Prostate gland (tissue), 2 donors: ENCODE data around the gene ASB7. TPM values are rescaled to one million over a fixed set of nuclear protein-coding genes. Genes with fewer than 3 reads are reported as not detected.

ENCODE experiments used
- DNase-seq: peaks from one replicate; pipeline ENCODE4 v3.0.0-alpha.2; 2019; ENCODE audit warnings: low spot score
- H3K27ac ChIP-seq, 2 donors: fragments of 200-600 bp; sonication (generic); 2 replicates each; pipeline ENCODE4 v1.5.1; 2017 to 2019
- H3K27me3 ChIP-seq: fragments of 200-600 bp; sonication (generic); replicated peaks from 2 replicates; pipeline ENCODE4 v1.5.1; 2019; ENCODE audit not compliant: insufficient read depth
- H3K36me3 ChIP-seq, 2 donors: fragments of 200-600 bp; sonication (generic); 1 replicate in 1 of 2; 2 replicates in 1 of 2; pipeline versions ENCODE4 v1.5.1 to v1.8.1; 2017 to 2019
- H3K4me1 ChIP-seq: fragments of 200-600 bp; sonication (generic); replicated peaks from 2 replicates; pipeline ENCODE4 v1.5.1; 2019
- H3K4me3 ChIP-seq, 2 donors: fragments of 200-600 bp; sonication (generic); 2 replicates each; pipeline ENCODE4 v1.5.1; 2017 to 2019
- H3K9me3 ChIP-seq: fragments of 200-600 bp; sonication (generic); 2 replicates; pipeline ENCODE4 v1.5.1; 2017
- POLR2A ChIP-seq: fragments of 450-650 bp; IDR thresholded peaks from one replicate; pipeline ENCODE4 v1.6.1; 2016; ENCODE audit warnings: antibody characterized with exemption, mild to moderate bottlenecking
- POLR2AphosphoS5 ChIP-seq: sonication (generic); formaldehyde crosslinking; IDR thresholded peaks from one replicate; pipeline ENCODE4 v1.6.1; 2017; ENCODE audit warnings: antibody characterized with exemption
- WGBS: methylation state at CpG from one replicate; pipeline ENCODE4 v1.1.5; 2018; 5-methylcytosine and 5-hydroxymethylcytosine counted together
- intact Hi-C: fragments of 100-400 bp; cut with DNase I; formaldehyde crosslinking; loops from one replicate; pipeline ENCODE4 v1.14.2; 2022
- total RNA-seq, 2 donors: library from RNA; depleted of rRNA; stranded (reverse); fragments of >200 nt; gene quantifications; one replicate each; pipeline ENCODE4 v1.1.0, GENCODE V29; 2016
- TF ChIP-seq, protein P1 (sequence below), 4 experiments: fragments of 200-600 bp in 2 of 4; fragments of 450-650 bp in 2 of 4; sonication (generic) in 2 of 4; IDR thresholded peaks; 1 replicate in 3 of 4; 2 replicates in 1 of 4; pipeline ENCODE4 v1.5.1; 2016 to 2019; ENCODE audit warnings: antibody characterized with exemption in 4 of 4, mild to moderate bottlenecking in 2 of 4, moderate library complexity in 2 of 4

The ASB7 gene
- total RNA-seq, 2 donors from 2014 or later, result 17.3 to 22.3 TPM

DNA sequence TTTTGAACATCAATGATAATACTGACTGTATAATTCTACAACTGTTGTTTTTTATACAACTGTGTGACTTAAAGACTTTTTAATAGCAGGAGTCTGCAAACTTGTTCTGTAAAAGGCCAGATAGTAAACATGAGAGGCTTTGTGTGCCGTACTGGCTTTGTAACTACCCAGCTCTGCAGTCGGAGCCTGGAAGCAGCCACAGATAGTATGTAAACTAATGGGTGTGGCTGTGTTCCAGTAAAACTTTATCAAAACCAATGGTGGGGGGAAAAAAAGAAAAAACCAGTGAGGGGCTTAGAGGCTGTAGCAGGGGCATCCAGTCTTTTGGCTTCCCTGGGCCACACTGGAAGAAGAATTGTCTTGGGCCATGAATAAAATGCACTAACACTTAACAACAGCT is 11.9 kb downstream of the ASB7 start:
- WGBS, result 44% methylated on average over 2 of the region's 2 CpGs
- peak overlapping the region; percentile 10 to 53 for H3K27ac ChIP-seq
- TF ChIP-seq, protein P1, sequence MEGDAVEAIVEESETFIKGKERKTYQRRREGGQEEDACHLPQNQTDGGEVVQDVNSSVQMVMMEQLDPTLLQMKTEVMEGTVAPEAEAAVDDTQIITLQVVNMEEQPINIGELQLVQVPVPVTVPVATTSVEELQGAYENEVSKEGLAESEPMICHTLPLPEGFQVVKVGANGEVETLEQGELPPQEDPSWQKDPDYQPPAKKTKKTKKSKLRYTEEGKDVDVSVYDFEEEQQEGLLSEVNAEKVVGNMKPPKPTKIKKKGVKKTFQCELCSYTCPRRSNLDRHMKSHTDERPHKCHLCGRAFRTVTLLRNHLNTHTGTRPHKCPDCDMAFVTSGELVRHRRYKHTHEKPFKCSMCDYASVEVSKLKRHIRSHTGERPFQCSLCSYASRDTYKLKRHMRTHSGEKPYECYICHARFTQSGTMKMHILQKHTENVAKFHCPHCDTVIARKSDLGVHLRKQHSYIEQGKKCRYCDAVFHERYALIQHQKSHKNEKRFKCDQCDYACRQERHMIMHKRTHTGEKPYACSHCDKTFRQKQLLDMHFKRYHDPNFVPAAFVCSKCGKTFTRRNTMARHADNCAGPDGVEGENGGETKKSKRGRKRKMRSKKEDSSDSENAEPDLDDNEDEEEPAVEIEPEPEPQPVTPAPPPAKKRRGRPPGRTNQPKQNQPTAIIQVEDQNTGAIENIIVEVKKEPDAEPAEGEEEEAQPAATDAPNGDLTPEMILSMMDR (IDR thresholded peaks at IDR 0.05), result no peak
- TF ChIP-seq POLR2AphosphoS5, result peak; percentile 67
- no peaks in the 10 kb centered on the region for H3K4me1 ChIP-seq
- H3K27me3 ChIP-seq, result no peaks in the 10 kb centered on the region
- peak; percentile 55 for DNase-seq
- peaks cover 0 to 5% of the 10 kb centered on the region in 2 donors for H3K36me3 ChIP-seq
- intact Hi-C loops, result no loop called here
- H3K9me3 ChIP-seq, result no peaks in the 10 kb centered on the region
- H3K4me3 ChIP-seq, result no peak overlapping the region

DNA sequence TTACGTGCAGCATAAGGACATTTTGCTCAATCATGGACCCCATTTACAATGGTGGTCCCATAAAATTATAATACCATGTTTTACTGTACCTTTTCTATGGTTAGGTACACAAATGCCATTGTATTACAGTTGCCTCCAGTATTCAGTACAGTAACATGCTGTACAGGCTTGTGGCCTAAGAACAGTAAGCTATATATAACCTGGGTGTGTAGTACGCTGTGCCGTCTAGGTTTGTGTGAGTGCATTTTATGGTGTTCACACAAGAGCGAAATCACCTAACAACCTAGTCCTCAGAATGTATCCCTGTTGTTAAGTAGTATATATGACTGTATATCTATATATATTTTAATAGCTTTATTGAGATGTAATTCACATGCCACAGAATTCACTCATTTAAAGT is 12.5 kb downstream of the ASB7 start:
- intact Hi-C loops, result no loop called here
- no peak overlapping the region for H3K27ac ChIP-seq
- WGBS, result 86% methylated on average over 4 of the region's 4 CpGs

DNA sequence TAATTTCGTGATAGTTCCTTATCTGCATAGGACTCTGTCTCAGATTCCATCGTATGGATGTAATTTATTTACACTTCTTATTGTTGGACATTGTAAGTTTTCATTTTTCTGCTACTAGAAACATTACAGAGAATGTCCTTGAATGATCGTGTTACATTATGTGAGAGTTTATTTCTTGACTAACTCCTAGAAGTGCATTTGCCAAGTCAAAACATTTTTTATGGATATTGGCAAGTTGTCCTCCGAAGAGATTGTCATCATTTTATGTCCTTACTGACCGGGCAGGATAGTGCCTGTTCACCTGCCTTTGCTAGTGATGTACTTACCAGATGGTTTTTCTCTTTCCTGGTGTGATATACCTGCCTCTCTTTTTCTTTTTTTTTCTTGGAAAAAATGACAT is 13.4 kb downstream of the ASB7 start:
- H3K27me3 ChIP-seq, result no peaks in the 10 kb centered on the region
- H3K9me3 ChIP-seq, result no peaks in the 10 kb centered on the region
- 19% methylated on average over 5 of the region's 5 CpGs for WGBS
- no peak overlapping the region for H3K4me3 ChIP-seq
- intact Hi-C loops, result no loop called here
- H3K36me3 ChIP-seq, result peaks cover 0 to 5% of the 10 kb centered on the region in 2 donors
- TF ChIP-seq POLR2A (no peak), POLR2AphosphoS5 (peak; percentile 83)
- H3K27ac ChIP-seq, result peak overlapping the region; percentile 4 to 18
- DNase-seq, result peak; percentile 39
- H3K4me1 ChIP-seq, result no peaks in the 10 kb centered on the region

More for the DNA sequence above, 12.5 kb downstream of the ASB7 start:
- no peaks in the 10 kb centered on the region for H3K27me3 ChIP-seq
- H3K4me1 ChIP-seq, result no peaks in the 10 kb centered on the region
- peaks cover 0 to 5% of the 10 kb centered on the region in 2 donors for H3K36me3 ChIP-seq
- no peak overlapping the region for H3K4me3 ChIP-seq
- no peaks in the 10 kb centered on the region for H3K9me3 ChIP-seq
- TF ChIP-seq POLR2AphosphoS5 (no peak), POLR2A (no peak)
- TF ChIP-seq, protein P1 (IDR thresholded peaks at IDR 0.05), result no peak
- no peak for DNase-seq

DNA sequence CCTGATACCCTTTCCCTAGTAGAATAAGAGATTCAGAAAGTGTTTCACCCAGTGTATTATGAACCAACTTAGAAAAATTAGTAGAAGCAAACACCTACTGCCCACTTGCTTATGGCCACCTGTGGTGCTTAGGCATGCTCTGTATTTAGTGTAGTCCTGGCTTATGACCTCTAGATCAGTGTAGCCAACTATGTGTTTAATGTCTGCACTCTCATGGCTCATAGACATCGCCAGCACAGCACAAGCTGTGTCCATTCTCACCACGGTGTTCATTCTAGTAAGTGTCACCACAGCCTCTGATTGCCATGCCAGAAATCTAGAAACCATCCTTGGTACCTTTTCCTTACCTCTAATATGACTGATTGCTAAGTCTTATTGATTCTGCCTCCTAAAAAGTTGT is 14.3 kb downstream of the ASB7 start:
- WGBS, result 91% methylated on average over 2 of the region's 2 CpGs
- Histone ChIP-seq H3K27ac (peak overlapping the region in 1 of 2 donors; percentile 18), H3K4me1 (no peaks in the 10 kb centered on the region), H3K27me3 (no peaks in the 10 kb centered on the region), H3K36me3 (peaks cover 0 to 5% of the 10 kb centered on the region in 2 donors), H3K4me3 (no peak overlapping the region), H3K9me3 (no peaks in the 10 kb centered on the region)
- DNase-seq, result no peak
- intact Hi-C loops, result no loop called here
- no peak for TF ChIP-seq POLR2AphosphoS5
- TF ChIP-seq, protein P1 (IDR thresholded peaks at IDR 0.05), result no peak
- TF ChIP-seq POLR2A, result no peak

DNA sequence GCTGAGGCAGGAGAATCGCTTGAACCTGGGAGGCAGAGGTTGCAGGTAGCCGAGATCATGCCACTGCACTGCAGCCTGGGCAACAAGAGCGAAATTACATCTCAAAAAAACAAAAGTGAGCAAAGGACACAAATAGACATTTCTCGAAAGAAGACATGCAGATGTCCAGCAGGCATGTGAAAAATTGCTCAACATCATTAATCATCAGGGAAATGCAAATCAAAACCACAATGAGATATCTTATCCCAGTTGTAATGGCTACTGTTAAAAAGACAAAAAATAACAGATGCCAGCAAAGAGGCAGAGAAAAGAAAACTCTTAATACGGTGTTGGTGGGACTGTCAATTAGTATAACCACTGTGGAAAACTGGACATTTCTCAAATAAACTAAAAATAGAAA is 20.9 kb downstream of the ASB7 start:
- H3K9me3 ChIP-seq, result no peaks in the 10 kb centered on the region
- H3K27ac ChIP-seq, result no peak overlapping the region
- DNase-seq, result no peak
- WGBS, result 93% methylated on average over 5 of the region's 5 CpGs
- intact Hi-C loops, result loop anchor here (10.0 kb wide), 1 partner anchor 632 kb away; the partner anchor contains the start of gene CHSY1
- TF ChIP-seq, protein P1 (IDR thresholded peaks at IDR 0.05), result no peak
- no peaks in the 10 kb centered on the region for H3K27me3 ChIP-seq
- H3K4me1 ChIP-seq, result no peaks in the 10 kb centered on the region
- H3K36me3 ChIP-seq, result no peaks in the 10 kb centered on the region
- H3K4me3 ChIP-seq, result no peak overlapping the region
